HG03135 (cell line): ENCODE results near the gene ACD.

ENCODE experiments used
- ATAC-seq: cut with Tn5 transposase; IDR thresholded peaks from one replicate; pipeline ENCODE4 v1.9.1; 2021; ENCODE audit warnings: mild to moderate bottlenecking, moderate library complexity; ENCODE audit not compliant: unreplicated experiment

ACD gene

DNA sequence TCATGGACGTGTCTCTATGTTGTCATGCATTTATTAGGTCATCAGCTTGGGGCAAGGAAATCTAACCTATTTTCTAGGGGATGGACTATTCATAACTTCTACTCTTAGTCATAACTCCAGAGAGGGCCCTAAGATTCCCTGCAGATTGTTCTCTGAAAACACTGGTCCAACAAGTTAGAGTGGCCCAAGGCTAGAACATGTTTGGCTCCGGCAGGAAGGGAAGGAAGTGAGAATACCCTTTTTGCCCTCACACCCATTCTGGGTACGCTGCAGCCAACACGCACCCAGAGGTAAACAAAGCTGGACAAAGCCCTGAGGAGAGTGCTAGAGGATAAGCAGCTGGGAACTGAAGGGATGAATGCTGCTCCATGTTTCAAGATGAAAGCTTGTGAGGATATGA lies 16.5 kb upstream of the ACD start:
- ATAC-seq = no peak

DNA sequence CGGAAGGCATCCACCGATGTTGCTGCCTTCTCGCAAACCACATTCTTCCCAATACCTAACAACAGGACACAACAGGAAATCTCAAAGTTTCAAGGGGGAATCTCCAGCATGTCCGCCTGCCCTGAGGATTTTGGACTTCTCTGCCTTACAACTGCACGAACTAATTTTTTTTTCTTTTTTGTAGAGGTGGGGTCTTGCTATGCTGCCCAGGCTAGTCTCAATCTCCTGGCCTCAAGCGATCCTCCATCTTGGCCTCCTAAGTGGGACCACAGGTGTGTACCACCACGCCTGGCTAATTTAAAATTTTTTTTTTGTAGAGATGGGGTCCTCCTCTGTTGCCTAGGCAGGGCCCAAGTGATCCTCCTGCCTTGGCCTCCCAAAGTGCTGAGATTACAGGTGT lies 15.9 kb upstream of the ACD start:
- ATAC-seq = no peak

DNA sequence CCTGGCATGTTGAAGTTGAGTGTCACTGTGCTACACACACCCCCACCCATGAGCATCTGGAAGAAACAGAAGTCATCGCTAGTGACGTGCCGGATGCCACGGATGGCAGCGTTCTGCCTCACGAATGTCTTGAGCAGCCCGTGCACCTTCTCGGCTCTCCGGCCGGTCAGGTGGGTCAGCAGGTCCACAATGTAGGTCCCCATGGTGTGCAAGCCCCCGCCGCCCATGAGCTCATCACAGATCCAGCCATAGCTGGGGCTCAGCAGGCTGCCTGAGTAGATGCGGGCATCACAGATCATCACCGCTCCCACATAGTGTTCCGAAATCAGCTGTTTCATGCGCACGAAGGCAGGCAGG lies 15.5 kb upstream of the ACD start:
- ATAC-seq = no peak

DNA sequence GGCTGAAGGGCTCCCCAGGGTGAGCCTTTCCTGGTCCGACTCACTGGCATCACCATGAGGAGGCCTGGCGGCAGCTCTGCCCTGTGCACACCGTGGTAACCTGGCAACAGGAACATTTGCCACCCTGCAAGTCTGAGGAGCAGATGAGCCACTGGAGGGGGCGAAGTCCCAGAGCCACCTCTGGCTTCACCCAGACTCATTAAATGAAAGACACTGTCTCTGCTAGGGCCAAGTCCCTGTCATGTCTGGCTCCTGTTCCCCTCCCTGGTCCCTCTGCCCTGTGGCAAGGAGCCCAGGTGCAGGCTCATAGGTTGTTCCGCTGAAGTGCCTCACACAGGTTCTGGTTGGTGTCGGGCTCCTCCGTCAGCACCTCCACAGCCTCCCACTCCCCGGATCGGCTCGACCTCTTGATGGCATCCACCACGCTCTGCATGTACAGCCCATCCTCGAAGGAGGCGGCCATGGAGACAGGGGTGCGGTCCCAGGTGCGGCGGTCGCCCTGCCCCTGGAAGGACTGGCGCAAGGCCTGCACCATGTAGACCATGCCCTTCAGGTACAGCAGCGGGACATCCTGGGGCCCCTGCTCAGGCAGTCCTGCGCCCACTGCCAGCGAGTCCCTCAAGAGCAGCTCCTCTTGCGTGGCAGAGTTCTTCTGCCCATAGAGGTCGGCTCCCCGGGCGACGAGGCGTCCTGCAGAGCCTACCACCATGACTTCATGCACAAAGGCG lies 15.0 kb upstream of the ACD start:
- no peak for ATAC-seq

DNA sequence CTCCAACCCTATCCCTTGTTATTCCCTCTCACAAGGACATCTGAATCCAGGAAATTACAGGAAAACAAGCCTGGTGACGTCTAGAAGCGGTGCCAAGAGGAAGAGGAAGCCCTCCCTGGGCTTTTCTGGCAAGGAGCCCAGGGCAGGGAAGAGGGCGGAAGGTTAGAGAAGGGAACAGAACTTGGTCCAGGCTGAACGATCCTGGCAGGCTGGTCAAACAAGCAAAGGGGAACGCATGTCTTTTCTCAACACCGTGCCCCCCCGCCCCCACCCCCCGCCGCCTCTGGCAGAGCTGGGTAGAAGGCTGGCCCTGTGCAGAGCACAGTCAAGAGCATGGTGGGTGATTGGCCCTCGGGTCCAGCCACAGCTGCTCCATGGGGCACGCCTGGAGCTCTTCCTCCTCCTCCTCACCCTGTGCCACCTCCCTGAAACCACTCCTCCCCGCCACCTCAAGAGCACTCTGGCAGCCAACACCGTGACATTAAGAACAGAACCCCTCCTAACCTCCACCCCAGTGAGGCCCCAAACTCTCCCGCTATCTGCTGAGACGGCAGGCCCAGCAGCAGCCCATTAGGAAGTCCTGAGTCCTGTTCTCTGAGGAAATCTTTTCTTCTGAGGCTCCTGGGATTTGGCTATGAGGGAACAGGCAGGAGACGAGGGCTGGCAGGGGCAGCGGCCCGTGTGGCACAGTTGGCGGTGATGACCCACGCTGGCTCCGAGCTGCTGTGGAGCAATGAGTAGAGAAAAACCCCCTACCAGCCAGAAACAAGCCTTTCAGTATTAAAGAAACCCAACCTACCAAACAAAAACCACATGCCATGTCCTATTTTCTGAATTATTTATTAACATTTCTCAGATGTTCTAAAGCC lies 13.9 kb upstream of the ACD start:
- ATAC-seq = no peak

DNA sequence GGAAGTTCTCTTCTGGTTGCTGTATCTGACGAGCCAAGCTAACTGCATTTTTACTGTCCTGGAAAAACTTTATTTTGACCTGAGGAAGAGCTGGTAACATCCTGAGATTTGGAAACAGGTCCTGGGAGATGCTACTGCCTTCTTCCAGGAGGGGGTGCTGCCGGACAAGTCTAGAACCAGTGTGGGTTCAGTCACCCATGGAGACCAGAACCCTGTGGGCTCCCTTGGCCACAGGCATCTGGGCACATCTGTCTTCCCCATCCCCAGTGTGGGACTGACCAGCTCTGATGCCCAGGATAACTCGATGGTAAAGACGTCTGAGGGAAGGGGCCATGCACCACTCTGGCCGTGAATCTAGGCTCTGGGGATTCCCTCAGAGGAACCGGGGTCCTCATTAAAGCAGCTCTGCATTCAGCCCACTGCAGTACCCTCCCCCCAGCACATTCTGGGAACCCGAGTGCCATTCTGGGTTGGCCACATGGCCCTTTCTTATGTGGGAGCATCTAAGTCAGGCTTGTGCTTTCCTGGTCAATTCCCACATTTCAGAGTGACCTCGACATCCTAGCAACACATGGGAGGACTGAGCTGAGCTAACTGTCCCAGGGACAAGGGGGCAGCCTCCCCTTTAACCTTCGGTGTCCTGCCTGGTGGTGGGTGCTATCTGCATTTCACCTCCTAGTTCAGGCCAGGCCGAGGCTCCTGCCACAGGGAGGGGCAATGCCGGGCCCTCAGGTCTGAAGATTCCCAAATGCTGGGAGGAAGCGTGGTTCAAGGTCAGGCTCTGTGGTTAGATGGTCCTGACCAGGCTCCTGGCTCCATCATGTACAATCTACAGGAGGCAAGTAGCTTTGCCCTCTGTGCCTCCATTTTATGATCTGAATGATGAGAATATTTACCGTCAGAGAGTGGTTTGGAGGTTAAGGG lies 12.9 kb upstream of the ACD start:
- no peak for ATAC-seq

DNA sequence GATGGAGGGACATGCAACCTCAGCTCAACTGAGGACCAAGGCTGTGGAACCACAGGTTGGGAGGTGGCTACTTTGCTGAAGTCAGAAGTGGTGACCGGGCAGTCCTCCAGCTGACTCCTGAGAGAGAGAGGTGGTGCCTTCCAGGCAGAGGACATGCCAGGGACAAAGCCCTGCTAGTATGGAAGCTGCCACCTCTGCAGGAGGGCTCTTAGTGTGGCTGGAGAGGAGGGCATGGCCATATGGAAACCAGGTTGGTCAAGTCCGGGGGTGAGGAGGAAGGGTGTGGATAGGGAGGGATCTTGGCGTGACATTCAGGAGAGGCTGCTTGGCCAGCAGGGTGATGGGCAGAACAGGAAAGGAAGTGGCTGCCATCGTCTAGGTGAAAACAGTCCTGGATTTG lies 12.2 kb upstream of the ACD start:
- no peak for ATAC-seq

DNA sequence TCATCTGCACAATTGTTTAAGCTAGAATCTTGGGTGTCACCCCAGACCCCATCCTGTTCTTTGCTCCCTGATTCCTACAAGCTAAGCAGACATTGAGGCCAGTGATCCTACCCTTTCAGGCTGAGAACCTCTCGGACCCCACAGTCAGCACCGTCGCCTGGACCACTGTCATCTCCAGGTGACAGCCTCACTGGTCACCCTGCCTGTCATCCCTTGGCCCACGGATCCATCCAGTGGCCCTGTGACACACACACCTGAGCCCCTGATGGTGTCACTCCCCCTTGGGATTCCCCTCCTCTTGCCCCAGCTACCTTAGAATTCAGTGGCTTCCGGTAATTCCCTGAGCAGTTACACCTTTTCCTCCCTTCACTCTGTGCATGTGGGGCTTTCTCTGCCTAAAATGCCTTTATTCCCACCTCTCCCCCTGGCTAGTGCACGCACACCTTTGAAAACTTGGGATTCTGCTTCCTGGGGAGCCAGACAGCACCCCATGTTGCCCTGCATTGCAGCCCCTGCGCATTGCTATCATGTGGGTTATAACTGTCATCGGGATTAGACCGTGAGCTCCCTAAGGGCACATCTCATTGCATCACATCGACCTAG lies 9.5 kb upstream of the ACD start:
- no peak for ATAC-seq

DNA sequence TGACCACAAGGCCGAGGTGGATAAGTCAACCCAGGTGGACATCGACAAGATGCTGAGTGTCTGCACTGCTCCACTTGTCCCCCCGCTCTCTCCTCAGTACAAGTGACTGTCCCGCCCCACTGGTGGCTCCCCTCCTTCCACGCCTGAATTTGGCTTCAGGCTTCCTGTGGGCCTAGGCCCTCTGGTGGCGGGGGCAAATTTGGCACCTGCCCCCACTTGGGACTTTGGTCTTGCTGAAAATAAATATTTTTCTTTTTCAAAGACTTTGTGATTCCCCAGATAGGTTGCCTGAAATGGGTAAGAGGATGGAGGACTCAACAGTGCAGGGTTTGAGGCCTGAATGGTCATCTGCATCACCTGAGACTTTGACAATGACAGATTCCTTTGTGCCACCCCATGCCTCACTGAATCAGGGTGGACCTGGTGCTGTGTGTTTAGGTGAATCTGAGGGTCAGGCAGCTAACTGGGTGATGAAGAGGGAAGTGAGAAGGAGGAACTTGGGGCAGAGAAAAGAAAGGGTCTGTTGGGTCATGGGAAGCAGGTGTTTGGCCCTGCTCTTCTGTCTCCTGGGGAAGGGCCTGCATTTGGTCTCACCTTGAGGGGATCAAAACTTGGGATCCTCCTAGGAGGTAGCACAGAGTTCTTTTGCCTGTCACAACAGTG lies 8.6 kb upstream of the ACD start:
- ATAC-seq = no peak

DNA sequence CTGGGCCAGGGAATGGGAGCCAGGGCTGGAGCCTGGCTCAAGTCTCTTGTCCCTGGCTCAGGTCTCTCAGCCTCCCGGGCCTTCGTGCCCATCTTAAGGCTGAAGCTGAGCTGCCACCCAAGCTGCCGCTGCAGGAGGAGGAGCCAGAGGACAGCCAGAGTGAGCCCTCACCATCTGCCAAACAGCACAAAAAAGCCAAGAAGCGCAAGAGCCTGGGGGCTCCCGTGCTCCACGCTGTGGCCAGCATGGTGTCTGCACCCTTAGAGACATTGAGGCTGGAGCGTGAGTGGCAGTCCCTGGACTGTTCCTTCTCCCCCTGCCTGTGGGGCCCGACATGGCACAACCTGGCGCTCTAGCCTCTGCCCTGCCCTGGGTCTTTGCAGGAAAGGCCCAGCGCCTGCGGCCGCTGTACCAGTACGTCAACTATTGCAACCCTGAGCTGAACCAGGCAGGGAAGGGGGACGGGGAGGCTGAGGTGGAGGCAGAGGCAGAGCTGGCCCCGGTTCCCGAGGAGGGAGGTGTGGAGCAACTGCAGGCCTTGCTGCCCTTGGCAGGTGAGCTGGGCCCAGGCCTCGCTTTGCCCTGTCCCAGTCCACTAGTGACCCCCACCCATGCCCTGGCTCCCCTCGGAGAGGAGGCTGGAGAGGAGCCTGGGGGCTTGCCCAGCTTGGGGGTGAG lies 7.9 kb upstream of the ACD start:
- peak; percentile 66 for ATAC-seq

DNA sequence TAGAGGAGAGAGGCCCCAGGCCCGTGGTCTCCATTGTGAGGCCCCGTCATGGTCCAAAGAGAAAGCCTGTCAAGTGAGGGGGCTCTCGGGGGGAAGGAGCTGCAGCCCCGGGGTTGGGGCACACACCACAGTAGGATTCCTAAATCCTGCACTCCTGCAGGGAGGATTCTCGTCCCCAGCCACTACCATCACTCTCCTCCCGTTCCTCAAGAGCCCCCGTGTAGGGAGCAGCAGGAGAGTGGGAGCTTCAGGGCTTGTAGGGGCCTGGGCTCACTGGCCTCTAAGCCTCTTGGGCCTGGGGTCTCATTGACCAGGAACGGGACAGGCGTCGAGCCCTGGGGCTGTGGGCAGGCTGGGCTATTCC lies 7.4 kb upstream of the ACD start:
- ATAC-seq = no peak

DNA sequence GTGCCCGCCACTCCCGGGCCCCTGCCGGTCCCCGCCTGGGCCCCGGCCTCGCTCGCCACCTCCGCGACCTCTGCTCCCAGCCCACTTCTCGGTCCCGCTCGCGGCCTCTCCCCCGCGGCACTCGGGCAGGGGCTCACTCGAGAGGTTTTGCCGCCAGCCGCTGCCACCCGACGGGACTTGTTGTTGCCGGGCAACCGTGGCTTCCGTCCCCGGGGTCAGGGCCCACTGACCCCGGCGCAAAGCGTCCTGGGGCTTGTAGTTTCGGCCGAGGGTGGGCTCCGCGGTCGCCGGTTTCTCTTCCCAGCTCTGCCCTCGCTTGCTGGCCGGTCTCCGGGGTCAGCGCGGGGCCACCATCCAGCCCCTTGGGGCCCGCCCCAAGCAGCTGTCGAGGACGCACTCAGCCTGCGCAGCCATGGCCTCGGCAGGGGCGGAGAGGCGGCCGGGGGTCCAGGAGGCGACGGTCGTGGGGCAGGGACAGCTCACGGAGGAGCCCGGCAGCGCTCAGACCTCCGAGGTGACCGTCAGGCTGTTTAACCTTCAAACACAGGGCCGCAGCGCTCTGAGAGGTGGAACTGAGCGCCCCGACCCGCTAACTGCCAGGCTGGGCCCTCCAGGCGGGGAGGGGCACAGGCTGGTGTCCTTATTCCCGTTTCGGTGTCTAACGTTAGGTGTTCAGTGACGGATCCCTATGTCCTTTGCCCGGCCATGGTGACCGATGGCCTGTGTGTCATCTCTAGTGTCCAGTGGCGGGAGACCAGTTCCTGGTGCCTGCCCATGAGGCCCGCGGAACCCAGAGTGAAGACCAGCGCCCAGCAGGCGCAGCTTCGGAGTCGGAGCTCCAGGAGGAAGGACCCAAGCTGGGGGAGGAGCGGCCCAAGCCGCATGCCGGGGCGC lies 6.7 kb upstream of the ACD start, which contains the start of the genes C16orf86 and ENKD1:
Gene C16orf86 (plus strand): TSS at position 256 of the 894 bp plus-strand sequence. CDS start 157 bp downstream, at position 413.
Gene ENKD1 (minus strand): TSS at position 192 of the 894 bp plus-strand sequence. CDS start 308 bp downstream, outside the sequence.
- ATAC-seq = peak; percentile 60

DNA sequence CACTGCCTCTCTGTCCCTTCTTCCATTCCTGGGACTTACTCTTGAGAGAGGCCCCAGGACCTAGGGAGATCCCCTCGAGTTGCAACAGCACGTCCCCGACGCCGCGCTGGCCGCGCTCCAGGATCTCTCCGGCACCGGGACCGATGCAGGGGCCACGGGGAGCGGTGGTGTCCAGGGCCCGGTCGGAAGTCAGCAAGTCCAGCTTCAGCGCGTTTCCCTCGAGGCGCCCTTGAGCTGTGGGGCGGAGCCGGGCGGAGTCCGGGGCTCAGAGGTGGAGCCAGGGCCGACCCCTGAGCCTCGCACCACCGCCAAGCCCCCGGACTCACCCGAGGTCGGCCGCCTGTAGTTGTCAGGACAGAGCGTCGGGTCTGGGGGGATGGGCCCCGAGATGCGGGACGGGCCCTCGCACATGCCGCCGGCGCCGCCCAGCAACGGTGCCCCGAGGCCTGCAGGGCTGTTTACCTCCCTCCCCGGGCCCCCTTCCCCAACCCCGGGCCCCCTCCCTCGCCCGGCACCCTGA lies 6.0 kb upstream of the ACD start:
- no peak for ATAC-seq

DNA sequence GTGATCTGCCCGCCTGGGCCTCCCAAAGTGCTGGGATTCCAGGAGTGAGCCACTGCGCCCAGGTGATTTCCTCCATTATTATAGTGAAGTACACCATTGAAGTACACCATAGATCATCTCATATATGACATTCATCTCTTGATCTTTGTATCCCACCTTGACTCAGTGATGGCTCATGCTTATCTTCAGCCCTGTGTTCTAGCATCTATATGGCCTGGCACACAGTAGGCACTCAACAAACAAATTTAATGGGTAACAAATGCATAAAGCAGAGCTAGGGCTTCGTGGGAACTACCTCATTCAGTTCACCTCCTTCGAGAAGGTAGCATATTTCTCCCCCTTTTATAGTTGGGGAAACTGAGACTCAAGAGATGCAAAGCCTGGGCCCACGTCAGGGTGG lies 5.5 kb upstream of the ACD start:
- no peak for ATAC-seq

DNA sequence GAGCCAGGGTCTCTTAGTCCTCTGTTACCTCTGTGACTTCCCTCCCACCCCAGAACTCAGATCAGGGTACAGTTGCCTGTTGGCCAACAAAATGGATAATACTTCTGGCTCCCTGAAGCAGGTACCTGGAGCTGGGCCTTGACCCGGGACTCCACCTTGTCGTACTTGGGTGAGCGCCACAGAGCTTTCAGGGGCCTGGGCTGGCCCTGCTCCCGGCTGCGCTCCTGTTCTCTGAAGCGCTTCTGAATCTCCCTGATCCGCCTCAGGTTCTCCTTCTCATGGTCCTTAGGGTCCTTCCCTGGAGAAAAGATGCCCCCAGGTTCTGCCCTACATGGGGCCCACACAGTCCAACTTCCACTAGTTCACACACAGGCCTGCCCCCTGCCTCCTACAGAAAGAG lies 4.8 kb upstream of the ACD start:
- ATAC-seq = no peak

DNA sequence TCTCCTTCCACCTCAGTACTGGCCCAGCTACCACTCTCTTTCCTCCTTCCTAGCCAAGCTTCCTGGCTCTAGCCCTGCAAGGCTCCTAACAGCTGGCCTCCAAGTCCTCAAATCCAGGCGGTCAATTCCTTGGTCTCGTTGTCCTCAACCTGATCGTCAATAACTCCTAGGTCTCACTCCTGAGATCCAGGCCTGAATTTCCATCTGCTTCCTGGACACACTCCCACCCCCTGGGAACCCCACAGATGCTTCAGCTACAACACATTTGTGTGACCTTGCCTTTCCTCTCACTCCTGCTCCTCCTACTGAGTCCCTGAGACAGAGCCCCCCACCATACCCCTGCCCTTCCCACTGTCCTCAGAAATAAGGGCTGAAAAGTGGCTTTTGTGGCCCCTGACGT lies 4.2 kb upstream of the ACD start:
- no peak for ATAC-seq

DNA sequence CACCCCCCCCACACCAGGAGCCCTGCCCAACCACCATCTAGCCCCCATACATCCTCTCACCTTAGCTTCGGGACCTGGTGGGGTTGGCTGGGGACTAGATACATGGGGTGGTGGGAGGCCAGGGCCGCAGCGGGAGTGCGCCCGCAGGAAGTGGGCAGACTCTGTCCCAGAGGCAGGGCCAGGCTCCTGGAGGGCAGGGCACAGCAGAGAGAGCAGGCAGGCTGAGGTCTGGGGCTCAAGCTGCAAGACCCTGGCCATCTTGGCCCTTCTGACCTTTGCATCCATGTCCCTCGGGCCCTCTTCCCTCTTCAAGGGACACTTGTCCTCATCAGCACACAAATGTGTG lies 3.8 kb upstream of the ACD start:
- no peak for ATAC-seq

DNA sequence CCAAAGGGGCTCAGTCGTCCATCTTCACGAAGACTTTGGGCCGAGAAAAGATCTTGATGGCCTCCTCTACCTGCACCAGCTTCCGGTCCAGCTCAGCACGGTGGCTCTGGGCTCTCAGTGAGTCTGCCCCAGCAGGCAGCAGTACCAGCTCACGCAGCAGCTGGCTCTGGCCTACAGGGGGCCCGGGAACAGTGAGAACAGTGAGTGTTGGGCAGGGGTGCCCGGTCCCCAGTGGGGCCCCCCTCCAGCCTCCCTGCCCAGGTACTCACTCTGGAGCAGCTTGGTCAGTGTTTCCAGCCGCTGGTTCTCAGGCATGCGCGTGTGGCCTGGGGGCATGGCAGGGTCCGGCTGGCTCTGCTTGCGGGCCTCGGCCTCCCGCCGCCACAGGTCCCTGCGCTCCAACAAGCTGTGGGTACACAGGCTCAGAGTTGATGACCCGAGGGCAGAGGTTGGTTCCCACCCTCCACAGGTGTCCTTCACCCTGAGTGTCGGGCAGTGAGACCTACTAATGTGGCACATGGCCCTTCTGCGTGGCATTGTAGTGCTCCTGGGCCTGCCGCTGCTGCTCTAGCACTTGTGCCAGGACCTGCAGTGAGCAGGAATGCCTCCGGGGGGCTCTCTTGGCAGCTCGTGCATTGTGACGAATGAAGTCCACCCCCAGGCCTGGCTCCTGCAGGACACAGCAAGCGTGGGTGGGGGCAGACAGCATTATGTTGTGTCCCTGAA lies 3.3 kb upstream of the ACD start:
- ATAC-seq = no peak
